Endothelial cell of umbilical vein (primary cell): ENCODE data around the gene HACE1.

Source experiments
- CTCF ChIP-seq, 2 donors: IDR thresholded peaks; 1 replicate in 1 of 2; 2 replicates in 1 of 2; pipeline ENCODE4 v1.5.1; 2011; ENCODE audit warnings: low read length in 2 of 2, mild to moderate bottlenecking in 2 of 2, moderate library complexity in 2 of 2, control low read depth in 1 of 2, inconsistent platforms in 1 of 2, low read depth in 1 of 2; ENCODE audit not compliant: insufficient read depth in 1 of 2; ENCODE audit errors: extremely low read depth in 1 of 2
- EZH2 ChIP-seq: IDR thresholded peaks from 2 replicates; pipeline ENCODE4 v1.6.1; 2012; ENCODE audit warnings: borderline replicate concordance, low read depth, mild to moderate bottlenecking, moderate library complexity, low read length, inconsistent platforms; ENCODE audit not compliant: severe bottlenecking
- FOS ChIP-seq: IDR thresholded peaks from 2 replicates; pipeline ENCODE4 v1.6.1; 2011; ENCODE audit warnings: mild to moderate bottlenecking, low read length, moderate library complexity, borderline replicate concordance; ENCODE audit not compliant: insufficient read depth
- JUN ChIP-seq: IDR thresholded peaks from 2 replicates; pipeline ENCODE4 v1.6.1; 2011; ENCODE audit warnings: borderline replicate concordance, low read depth; ENCODE audit not compliant: insufficient read length, insufficient read depth
- MAX ChIP-seq: IDR thresholded peaks from 2 replicates; pipeline ENCODE4 v1.6.1; 2011; ENCODE audit not compliant: insufficient read depth, insufficient read length
- POLR2A ChIP-seq: IDR thresholded peaks from 2 replicates; pipeline ENCODE4 v1.6.1; 2012; ENCODE audit warnings: low read depth, mild to moderate bottlenecking, control low read depth, low read length
- POLR2AphosphoS5 ChIP-seq: IDR thresholded peaks from 2 replicates; pipeline ENCODE4 v1.6.1; 2012; ENCODE audit warnings: low read depth, mild to moderate bottlenecking, control low read depth, low read length, moderate library complexity; ENCODE audit not compliant: insufficient read depth

- no peak for TF ChIP-seq CTCF (IDR thresholded peaks at IDR 0.05; ENCODE audit: extremely low read depth in 1 of 2, insufficient read depth in 1 of 2, low read depth in 1 of 2, low read length in 2 of 2)
- TF ChIP-seq MAX, result no peak
- TF ChIP-seq POLR2A, result no peak
- no peak for TF ChIP-seq EZH2
- TF ChIP-seq FOS, result no peak
- no peak for TF ChIP-seq JUN
- no peak for TF ChIP-seq POLR2AphosphoS5
These were observed 502 bp upstream of the HACE1 start for GRCh38 chr6:104860221-104860620.
